ENCODE data around the gene NAA80.
A peak's percentile ranks its signal among the peaks of the same experiment; 100 is the strongest.

Gene NAA80

GRCh38 chr3:50333744-50334328 is 34.6 kb upstream of the NAA80 start:
- Histone ChIP-seq H3K9me3 (no peaks in the 10 kb centered on the region), H3K36me3 (peaks cover 23 to 34% (median 32%) of the 10 kb centered on the region in 3 donors), H3K27ac (peak overlapping the region; percentile 98 to 99), H3K4me1 (peaks cover 0 to 57% (median 39%) of the 10 kb centered on the region in 4 donors), H3K27me3 (no peaks in the 10 kb centered on the region), H3K4me3 (no peak overlapping the region)
- DNase-seq, result peak; percentile 59 to 88
- intact Hi-C loops (cut with DNase I; ENCODE audit: low total_unique reads), result no loop called here
- TF ChIP-seq CTCF (IDR thresholded peaks at IDR 0.05), result no peak

GRCh38 chr3:50331364-50331907 is 32.2 kb upstream of the NAA80 start:
- Histone ChIP-seq H3K36me3 (peaks cover 23 to 36% (median 34%) of the 10 kb centered on the region in 3 donors), H3K9me3 (no peaks in the 10 kb centered on the region), H3K4me1 (peaks cover 0 to 61% (median 45%) of the 10 kb centered on the region in 4 donors), H3K4me3 (no peak overlapping the region), H3K27me3 (no peaks in the 10 kb centered on the region), H3K27ac (no peak overlapping the region)
- no peak for TF ChIP-seq CTCF (IDR thresholded peaks at IDR 0.05)
- DNase-seq, result no peak
- intact Hi-C loops (cut with DNase I; ENCODE audit: low total_unique reads), result no loop called here

GRCh38 chr3:50330330-50330729 is 31.1 kb upstream of the NAA80 start:
- intact Hi-C loops (cut with DNase I; ENCODE audit: low total_unique reads), result no loop called here
- no peak for DNase-seq
- no peak for TF ChIP-seq CTCF (IDR thresholded peaks at IDR 0.05)
- H3K9me3 ChIP-seq, result no peaks in the 10 kb centered on the region
- no peaks in the 10 kb centered on the region for H3K27me3 ChIP-seq
- no peak overlapping the region for H3K4me3 ChIP-seq
- no peak overlapping the region for H3K27ac ChIP-seq
- H3K4me1 ChIP-seq, result peaks cover 0 to 50% (median 38%) of the 10 kb centered on the region in 4 donors
- H3K36me3 ChIP-seq, result peaks cover 30 to 47% (median 44%) of the 10 kb centered on the region in 3 donors

GRCh38 chr3:50327943-50328691 is 28.9 kb upstream of the NAA80 start, which contains the start of gene TUSC2:
TSS of gene TUSC2 (minus strand) at chr3:50328223. CDS start at chr3:50328099, 124 bp downstream.
- Histone ChIP-seq H3K27ac (peak within 1 kb of the TSS; percentile 88 to 95), H3K36me3 (peaks cover 30 to 56% (median 49%) of the 10 kb centered on the region in 3 donors), H3K4me1 (peaks cover 0 to 32% (median 20%) of the 10 kb centered on the region in 4 donors), H3K27me3 (no peaks in the 10 kb centered on the region), H3K4me3 (peak within 1 kb of the TSS; percentile 92 to 100), H3K9me3 (no peaks in the 10 kb centered on the region)
- intact Hi-C loops (cut with DNase I; ENCODE audit: low total_unique reads), result no loop called here
- peak; percentile 98 to 99 for DNase-seq
- no peak for TF ChIP-seq CTCF (IDR thresholded peaks at IDR 0.05)

GRCh38 chr3:50327129-50327528 is 27.9 kb upstream of the NAA80 start:
- intact Hi-C loops (cut with DNase I; ENCODE audit: low total_unique reads), result no loop called here
- no peaks in the 10 kb centered on the region for H3K9me3 ChIP-seq
- H3K27ac ChIP-seq, result peak overlapping the region; percentile 88 to 95
- peak overlapping the region; percentile 92 to 100 for H3K4me3 ChIP-seq
- H3K36me3 ChIP-seq, result peaks cover 30 to 53% (median 46%) of the 10 kb centered on the region in 3 donors
- DNase-seq, result no peak
- TF ChIP-seq CTCF (IDR thresholded peaks at IDR 0.05), result no peak
- no peaks in the 10 kb centered on the region for H3K27me3 ChIP-seq
- H3K4me1 ChIP-seq, result peaks cover 0 to 38% (median 21%) of the 10 kb centered on the region in 4 donors
